GM12891 (cell line): ENCODE measurements around the gene SNPH.

Source experiments
- POLR2A ChIP-seq: IDR thresholded peaks from 2 replicates; pipeline ENCODE4 v1.6.1; 2011; ENCODE audit warnings: low read depth, low read length, control low read depth
- POLR2AphosphoS5 ChIP-seq: IDR thresholded peaks from 2 replicates; pipeline ENCODE4 v1.6.1; 2011; ENCODE audit warnings: low read depth, low read length, control low read depth
- POU2F2 ChIP-seq: IDR thresholded peaks from 2 replicates; pipeline ENCODE4 v1.6.1; 2011; ENCODE audit warnings: low read depth, mild to moderate bottlenecking, control low read depth, low read length, moderate library complexity
- SPI1 ChIP-seq: IDR thresholded peaks from 2 replicates; pipeline ENCODE4 v1.6.1; 2011; ENCODE audit warnings: low read depth, low read length, control low read depth
- TAF1 ChIP-seq: IDR thresholded peaks from 2 replicates; pipeline ENCODE4 v1.6.1; 2011; ENCODE audit warnings: low read depth, low read length, control low read depth

GRCh38 chr20:1310071-1310470 is 44.0 kb downstream of the SNPH start:
- no peak for TF ChIP-seq POLR2AphosphoS5
- TF ChIP-seq POLR2A, result no peak
- TF ChIP-seq TAF1, result no peak
- TF ChIP-seq SPI1, result no peak
- no peak for TF ChIP-seq POU2F2
